Osteocyte (in vitro differentiated cells): Measurements from ENCODE around the gene LOXHD1. TPM values are rescaled to one million over a fixed set of nuclear protein-coding genes. Genes with fewer than 3 reads are reported as not detected.

Experiments
- DNase-seq: peaks from one replicate; pipeline ENCODE4 v3.0.0; 2021; ENCODE audit warnings: mixed read lengths; ENCODE audit not compliant: unreplicated experiment; ENCODE audit errors: extremely low spot score
- H3K27ac Mint-ChIP-seq: one replicate; pipeline ENCODE4 v1.8.0; 2021; ENCODE audit warnings: mild to moderate bottlenecking, mixed read lengths; ENCODE audit not compliant: unreplicated experiment
- H3K27me3 Mint-ChIP-seq: one replicate; pipeline ENCODE4 v1.8.0; 2021; ENCODE audit warnings: mixed read lengths; ENCODE audit not compliant: unreplicated experiment
- H3K36me3 Mint-ChIP-seq: one replicate; pipeline ENCODE4 v1.8.0; 2021; ENCODE audit warnings: mixed read lengths; ENCODE audit not compliant: unreplicated experiment
- H3K4me1 Mint-ChIP-seq: one replicate; pipeline ENCODE4 v1.8.0; 2021; ENCODE audit warnings: mixed read lengths; ENCODE audit not compliant: unreplicated experiment
- H3K4me3 Mint-ChIP-seq: one replicate; pipeline ENCODE4 v1.8.0; 2021; ENCODE audit warnings: mild to moderate bottlenecking, moderate library complexity, mixed read lengths; ENCODE audit not compliant: unreplicated experiment
- H3K9me3 Mint-ChIP-seq: one replicate; pipeline ENCODE4 v1.8.0; 2021; ENCODE audit warnings: mixed read lengths; ENCODE audit not compliant: unreplicated experiment
- total RNA-seq: library from RNA; stranded (reverse); gene quantifications from 2 replicates; pipeline ENCODE4 v1.2.1, GENCODE V29; 2021
- TF ChIP-seq, protein P1 (sequence below): fragments of 200-600 bp; sonication (generic); IDR thresholded peaks from 2 replicates; pipeline ENCODE4 v1.5.0; 2021; ENCODE audit warnings: antibody characterized with exemption, mild to moderate bottlenecking, moderate library complexity

LOXHD1 gene
- total RNA-seq, 1 donor from 2014 or later, result not detected

DNA sequence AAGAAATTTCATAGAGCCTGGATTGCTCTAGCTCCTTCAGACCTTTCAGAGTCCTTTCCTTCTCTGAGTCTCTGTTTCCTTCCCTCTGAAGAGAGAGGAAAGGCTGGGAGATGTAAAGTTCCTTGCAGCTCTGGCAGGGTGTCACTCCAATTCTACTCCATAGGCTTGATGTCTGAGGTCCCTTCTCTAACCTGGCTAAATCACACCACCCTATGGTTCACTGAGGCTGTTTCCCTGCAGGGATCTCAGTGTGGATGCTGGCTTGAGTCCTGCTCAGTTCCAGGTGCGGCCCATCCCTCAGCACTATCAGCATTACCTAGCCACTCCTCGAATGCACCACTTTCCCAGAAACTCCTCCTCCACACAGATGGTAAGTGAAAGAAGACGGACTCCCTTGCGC lies 209.7 kb downstream of the LOXHD1 start:
- H3K9me3 Mint-ChIP-seq, result no peaks in the 10 kb centered on the region
- H3K27ac Mint-ChIP-seq, result no peak overlapping the region
- no peaks in the 10 kb centered on the region for H3K4me1 Mint-ChIP-seq
- peaks cover 22% of the 10 kb centered on the region for H3K27me3 Mint-ChIP-seq
- H3K36me3 Mint-ChIP-seq, result no peaks in the 10 kb centered on the region
- TF ChIP-seq, protein P1, sequence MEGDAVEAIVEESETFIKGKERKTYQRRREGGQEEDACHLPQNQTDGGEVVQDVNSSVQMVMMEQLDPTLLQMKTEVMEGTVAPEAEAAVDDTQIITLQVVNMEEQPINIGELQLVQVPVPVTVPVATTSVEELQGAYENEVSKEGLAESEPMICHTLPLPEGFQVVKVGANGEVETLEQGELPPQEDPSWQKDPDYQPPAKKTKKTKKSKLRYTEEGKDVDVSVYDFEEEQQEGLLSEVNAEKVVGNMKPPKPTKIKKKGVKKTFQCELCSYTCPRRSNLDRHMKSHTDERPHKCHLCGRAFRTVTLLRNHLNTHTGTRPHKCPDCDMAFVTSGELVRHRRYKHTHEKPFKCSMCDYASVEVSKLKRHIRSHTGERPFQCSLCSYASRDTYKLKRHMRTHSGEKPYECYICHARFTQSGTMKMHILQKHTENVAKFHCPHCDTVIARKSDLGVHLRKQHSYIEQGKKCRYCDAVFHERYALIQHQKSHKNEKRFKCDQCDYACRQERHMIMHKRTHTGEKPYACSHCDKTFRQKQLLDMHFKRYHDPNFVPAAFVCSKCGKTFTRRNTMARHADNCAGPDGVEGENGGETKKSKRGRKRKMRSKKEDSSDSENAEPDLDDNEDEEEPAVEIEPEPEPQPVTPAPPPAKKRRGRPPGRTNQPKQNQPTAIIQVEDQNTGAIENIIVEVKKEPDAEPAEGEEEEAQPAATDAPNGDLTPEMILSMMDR, result no peak
- DNase-seq, result no peak
- no peak overlapping the region for H3K4me3 Mint-ChIP-seq

DNA sequence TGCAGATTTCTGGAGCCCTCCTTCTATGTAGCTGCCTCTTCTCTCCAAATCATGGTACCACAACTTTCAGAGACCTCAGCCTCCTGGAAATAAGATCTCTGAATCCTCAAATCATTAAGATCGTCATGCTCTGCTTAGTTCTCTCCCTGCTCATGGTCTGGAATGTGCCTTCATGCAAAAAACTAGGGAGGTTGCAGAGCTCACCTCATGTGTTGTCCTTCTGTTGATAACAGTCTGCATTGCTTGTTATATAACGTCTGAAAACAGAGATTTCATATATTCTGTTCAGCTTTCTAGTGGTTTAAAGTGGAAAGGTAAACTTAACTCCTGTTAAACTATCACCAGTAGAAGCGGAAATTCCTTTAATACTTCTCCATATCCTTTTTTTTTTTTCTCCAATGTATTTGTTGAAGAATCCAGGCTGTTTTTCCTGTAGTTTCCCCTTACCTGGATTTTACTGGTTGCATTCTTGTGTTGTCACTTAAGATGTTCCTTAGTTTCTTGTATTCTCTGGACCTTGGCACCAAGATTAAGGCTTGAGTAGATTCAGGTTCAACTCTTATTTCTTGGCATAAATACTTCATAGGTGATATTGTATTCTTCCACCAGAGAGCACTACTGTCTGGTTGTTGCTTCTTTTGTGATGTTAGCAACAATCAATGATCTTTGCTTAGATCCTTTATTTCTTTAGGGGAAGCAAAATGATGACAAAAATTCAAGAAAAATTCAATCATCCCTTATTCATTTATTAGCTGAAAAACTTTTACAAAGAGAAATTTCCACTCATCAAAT lies 211.3 kb downstream of the LOXHD1 start:
- H3K27me3 Mint-ChIP-seq, result peaks cover 22% of the 10 kb centered on the region
- TF ChIP-seq, protein P1, result no peak
- no peaks in the 10 kb centered on the region for H3K36me3 Mint-ChIP-seq
- H3K4me1 Mint-ChIP-seq, result no peaks in the 10 kb centered on the region
- DNase-seq, result no peak
- H3K27ac Mint-ChIP-seq, result no peak overlapping the region
- H3K9me3 Mint-ChIP-seq, result no peaks in the 10 kb centered on the region
- H3K4me3 Mint-ChIP-seq, result no peak overlapping the region

DNA sequence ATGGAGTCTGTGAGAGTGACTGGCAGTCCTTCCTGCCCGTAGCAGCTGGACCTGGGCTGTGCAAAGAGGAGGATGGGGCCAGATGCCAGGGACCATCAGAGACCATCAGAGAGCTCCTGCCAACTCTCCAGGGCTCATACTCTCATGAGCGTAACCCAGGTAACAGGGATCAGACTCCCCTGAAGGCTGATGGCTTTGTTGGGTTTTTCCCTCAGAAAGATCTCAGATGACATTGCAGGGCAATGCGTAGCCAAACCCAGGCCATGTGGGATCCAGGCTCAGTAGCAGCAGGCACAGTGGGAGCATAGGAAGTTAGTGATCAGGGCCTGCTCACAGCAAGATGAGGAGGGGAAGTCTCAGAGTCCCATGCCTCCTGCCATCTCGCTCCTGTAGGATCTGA lies 218.0 kb downstream of the LOXHD1 start:
- DNase-seq, result peak; percentile 56
- Mint-ChIP-seq H3K36me3 (no peaks in the 10 kb centered on the region), H3K4me3 (no peak overlapping the region), H3K27me3 (peaks cover 3% of the 10 kb centered on the region), H3K4me1 (no peaks in the 10 kb centered on the region), H3K9me3 (no peaks in the 10 kb centered on the region), H3K27ac (no peak overlapping the region)
- TF ChIP-seq, protein P1, result no peak

DNA sequence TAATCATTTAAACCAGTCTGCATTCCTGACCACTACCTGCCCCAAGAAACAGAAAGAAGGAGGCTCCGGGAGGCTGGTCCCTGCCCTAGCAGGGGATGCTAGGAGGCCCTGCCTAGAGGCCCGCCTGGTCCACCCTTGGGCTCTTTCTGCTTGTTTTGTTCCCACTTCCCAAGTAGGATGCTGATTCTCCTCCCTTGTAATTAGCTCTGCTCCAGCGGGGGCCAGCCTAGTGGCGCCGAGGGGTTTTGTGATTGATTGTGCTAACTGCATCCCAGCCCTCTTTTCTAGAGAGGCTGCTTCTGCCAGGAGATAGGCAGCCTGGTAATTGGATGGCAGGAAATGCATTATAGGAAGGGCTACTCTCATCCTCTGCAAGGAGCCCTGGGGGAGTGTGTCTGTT lies 220.0 kb downstream of the LOXHD1 start:
- Mint-ChIP-seq H3K27ac (no peak overlapping the region), H3K27me3 (peaks cover 6% of the 10 kb centered on the region), H3K4me1 (no peaks in the 10 kb centered on the region), H3K9me3 (no peaks in the 10 kb centered on the region), H3K36me3 (no peaks in the 10 kb centered on the region), H3K4me3 (no peak overlapping the region)
- TF ChIP-seq, protein P1, result no peak
- peak; percentile 75 for DNase-seq

DNA sequence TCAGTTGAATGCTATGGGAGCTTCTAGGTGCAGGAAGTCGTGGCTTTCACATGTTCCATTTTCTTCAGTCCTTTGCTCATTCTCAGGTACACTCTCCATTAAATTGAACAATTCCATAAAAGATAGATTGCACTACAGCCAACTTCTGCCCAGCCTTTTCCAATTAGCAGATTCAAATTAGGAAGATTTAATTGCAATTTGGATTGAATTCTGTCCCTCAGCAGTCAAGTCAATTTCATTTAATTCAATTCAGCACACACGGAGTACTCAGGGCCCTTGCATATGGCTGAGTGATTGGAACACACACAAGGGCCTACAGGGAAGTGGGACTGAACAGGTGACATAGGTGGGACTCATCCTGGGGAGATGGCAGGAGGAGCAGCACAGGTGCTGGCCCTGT lies 220.4 kb downstream of the LOXHD1 start:
- Mint-ChIP-seq H3K4me3 (no peak overlapping the region), H3K27me3 (peaks cover 11% of the 10 kb centered on the region), H3K27ac (no peak overlapping the region), H3K9me3 (no peaks in the 10 kb centered on the region), H3K36me3 (no peaks in the 10 kb centered on the region), H3K4me1 (no peaks in the 10 kb centered on the region)
- TF ChIP-seq, protein P1, result no peak
- no peak for DNase-seq
